ENCODE data around the gene RABGGTB. TPM values are rescaled to one million over a fixed set of nuclear protein-coding genes. Genes with fewer than 3 reads are reported as not detected.
"Not testable (repeated sequence)": the region's sequence is repeated elsewhere in the genome, so short reads cannot be mapped to it uniquely, and the experiment has no call there.

RABGGTB gene
- total RNA-seq, 1 donor from 2014 or later: 54.3 TPM

GRCh38 chr1:75791022-75791421, 5.0 kb downstream of the RABGGTB start:
- no peak for DNase-seq
- ATAC-seq: no peak
- intact Hi-C loops (cut with micrococcal nuclease): loop anchor here (10.0 kb wide), 1 partner anchor 46 kb away; no protein-coding TSS in a partner anchor

- intact Hi-C loops (cut with micrococcal nuclease): loop anchor here (10.0 kb wide), 1 partner anchor 47 kb away; no protein-coding TSS in a partner anchor
- DNase-seq (no peak), ATAC-seq (no peak)
These were observed 6.0 kb downstream of the RABGGTB start for GRCh38 chr1:75792091-75792490.

DNA sequence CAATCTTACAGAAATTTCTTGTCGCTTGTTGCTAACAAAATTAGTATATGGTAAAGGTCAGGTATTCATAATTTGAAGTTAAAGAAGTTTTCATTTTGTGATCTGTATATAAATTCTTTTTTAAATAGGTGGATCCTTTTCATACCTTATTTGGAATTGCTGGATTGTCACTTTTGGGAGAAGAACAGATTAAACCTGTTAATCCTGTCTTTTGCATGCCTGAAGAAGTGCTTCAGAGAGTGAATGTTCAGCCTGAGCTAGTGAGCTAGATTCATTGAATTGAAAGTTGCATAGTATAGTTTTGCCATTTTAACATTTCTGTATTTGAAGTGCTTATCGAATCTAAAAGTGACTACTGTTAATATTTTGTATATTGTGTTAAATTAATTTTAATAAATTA, 8.3 kb downstream of the RABGGTB start:
- ATAC-seq: no peak
- DNase-seq: no peak
- intact Hi-C loops (cut with micrococcal nuclease): loop anchor here (10.0 kb wide), 1 partner anchor 50 kb away; no protein-coding TSS in a partner anchor

- intact Hi-C loops (cut with micrococcal nuclease): loop anchor here (10.0 kb wide), 1 partner anchor 51 kb away; no protein-coding TSS in a partner anchor
- DNase-seq: no peak
- ATAC-seq: no peak
These were observed 9.7 kb downstream of the RABGGTB start for GRCh38 chr1:75795703-75796193.

GRCh38 chr1:75796376-75797272, 10.6 kb downstream of the RABGGTB start, which contains the start of gene MSH4:
Gene MSH4 (plus strand): TSS chr1:75796882. CDS start chr1:75796986, 104 bp downstream.
- DNase-seq (no peak), ATAC-seq (peak; percentile 55)
- intact Hi-C loops (cut with micrococcal nuclease): loop anchor here (10.0 kb wide), 1 partner anchor 52 kb away; no protein-coding TSS in a partner anchor

DNA sequence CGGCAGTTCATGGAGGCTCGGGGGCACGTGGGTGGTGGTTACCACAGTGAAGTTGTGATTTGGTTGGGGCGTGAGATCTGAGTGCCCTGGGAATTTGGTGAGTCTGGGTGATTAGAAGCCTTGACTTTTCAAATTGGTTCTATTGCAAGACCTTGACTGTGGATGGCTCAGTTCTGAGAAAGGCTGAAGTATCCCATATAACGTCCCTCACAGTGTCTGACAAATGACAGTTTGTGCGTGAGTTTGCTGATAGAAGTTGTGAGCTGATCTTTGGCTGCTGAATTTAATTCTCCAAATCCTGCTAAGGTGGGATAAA, 11.2 kb downstream of the RABGGTB start:
- intact Hi-C loops (cut with micrococcal nuclease): loop anchor here (10.0 kb wide), 1 partner anchor 52 kb away; no protein-coding TSS in a partner anchor
- DNase-seq (no peak), ATAC-seq (no peak)

GRCh38 chr1:75797606-75798216, 11.7 kb downstream of the RABGGTB start:
- no peak for ATAC-seq
- intact Hi-C loops (cut with micrococcal nuclease): loop anchor here (10.0 kb wide), 1 partner anchor 53 kb away; no protein-coding TSS in a partner anchor
- no peak for DNase-seq

DNA sequence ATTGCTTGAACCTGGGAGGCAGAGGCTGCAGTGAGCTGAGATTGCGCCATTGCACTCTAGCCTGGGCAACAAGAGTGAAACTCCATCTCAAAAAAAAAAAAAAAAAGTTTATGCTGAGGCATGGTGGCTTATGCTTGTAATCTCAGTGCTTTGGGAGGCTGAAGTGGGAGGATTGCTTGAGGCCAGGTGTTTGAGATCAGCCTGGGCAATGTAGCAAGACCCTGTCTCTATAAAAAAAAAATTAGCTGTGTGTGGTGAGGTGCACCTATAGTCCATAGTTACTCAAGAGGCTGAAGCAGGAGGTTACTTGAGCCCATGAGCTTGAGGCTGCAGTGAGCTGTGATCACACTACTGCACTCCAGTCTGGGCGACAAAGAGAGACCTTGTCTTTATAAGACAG, 15.4 kb downstream of the RABGGTB start:
- intact Hi-C loops (cut with micrococcal nuclease); ATAC-seq; DNase-seq: not testable (repeated sequence)

DNA sequence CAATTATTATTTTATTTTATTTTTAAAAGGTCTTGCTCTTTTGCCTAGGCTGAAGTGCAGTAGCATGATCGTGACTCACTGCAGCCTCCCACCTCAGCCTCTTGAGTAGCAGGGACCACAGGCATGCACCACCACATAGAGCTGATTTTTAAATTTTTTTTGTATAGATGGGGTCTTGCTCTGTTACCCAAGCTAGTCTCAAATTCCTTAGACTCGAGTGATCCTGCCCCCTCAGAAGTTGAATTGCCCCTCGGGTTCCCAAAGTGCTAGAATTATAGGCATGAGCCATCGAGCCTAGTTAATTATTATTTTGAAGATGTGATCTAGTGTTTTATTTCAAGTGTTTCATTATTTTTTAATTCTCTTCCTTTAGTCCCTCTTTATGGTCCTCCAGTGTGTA, 22.9 kb downstream of the RABGGTB start:
- intact Hi-C loops (cut with micrococcal nuclease): no loop called here
- no peak for DNase-seq
- ATAC-seq: no peak

DNA sequence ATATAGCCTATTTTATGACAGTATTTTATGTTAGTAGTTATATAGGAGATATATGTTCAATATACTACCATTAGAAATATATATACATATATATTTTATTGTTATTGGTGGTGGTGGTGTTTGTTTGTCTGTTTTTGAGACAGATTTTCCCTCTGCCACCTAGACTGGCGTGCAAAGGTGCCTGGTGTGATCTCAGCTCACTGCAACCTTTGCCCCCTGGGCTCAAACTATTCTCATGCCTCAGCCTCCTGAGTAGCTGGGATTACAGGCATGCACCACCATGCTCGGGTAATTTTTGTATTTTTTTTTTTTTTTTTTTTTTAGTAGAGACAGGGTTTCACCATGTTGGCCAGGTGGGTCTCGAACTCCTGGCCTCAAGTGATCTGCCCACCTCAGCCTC, 24.1 kb downstream of the RABGGTB start:
- ATAC-seq; intact Hi-C loops (cut with micrococcal nuclease); DNase-seq: not testable (repeated sequence)

GRCh38 chr1:75811211-75811981, 25.3 kb downstream of the RABGGTB start:
- DNase-seq: no peak
- ATAC-seq: no peak
- intact Hi-C loops (cut with micrococcal nuclease): no loop called here

- no peak for DNase-seq
- ATAC-seq: no peak
- intact Hi-C loops (cut with micrococcal nuclease): no loop called here
These were observed 26.0 kb downstream of the RABGGTB start for GRCh38 chr1:75812065-75812464.

- intact Hi-C loops (cut with micrococcal nuclease); DNase-seq; ATAC-seq: not testable (repeated sequence)
These were observed 37.5 kb downstream of the RABGGTB start for GRCh38 chr1:75823596-75823995.

DNA sequence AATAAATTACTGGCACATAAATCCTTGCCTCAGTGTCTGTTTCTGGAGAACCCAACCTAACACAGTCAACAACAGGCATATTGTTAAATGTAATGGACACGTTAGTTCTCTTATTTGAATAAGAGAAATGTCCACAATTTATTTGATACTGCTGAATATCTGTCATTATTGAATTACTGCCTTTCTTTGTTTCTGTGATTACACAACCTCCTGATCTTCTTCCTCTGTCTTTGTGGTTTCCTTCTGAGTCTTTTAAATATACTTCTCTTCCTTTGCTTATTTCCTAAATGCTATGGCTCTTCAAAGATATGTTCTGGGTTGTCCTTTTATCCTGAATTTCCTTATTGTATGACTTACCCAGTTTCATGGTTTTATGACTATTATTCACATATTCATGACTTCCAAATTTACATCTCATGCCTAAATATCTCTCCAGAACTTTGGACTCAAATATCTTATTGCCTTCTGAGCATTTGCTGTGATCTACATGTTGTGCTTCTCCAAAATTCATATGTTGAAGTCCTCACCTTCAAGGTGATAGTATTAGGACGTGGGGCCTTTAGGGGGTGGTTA, 50.6 kb downstream of the RABGGTB start:
- DNase-seq (no peak), ATAC-seq (no peak)
- intact Hi-C loops (cut with micrococcal nuclease): no loop called here

- DNase-seq (no peak), ATAC-seq (no peak)
- intact Hi-C loops (cut with micrococcal nuclease): no loop called here
These were observed 52.0 kb downstream of the RABGGTB start for GRCh38 chr1:75838079-75838478.

GRCh38 chr1:75841421-75841820, 55.4 kb downstream of the RABGGTB start:
- intact Hi-C loops (cut with micrococcal nuclease): no loop called here
- no peak for ATAC-seq
- DNase-seq: no peak
